AG04450 (cell line): Measurements from ENCODE around the gene GRIP1. TPM values are rescaled to one million over a fixed set of nuclear protein-coding genes. Genes with fewer than 3 reads are reported as not detected.

ENCODE experiments used
- CTCF ChIA-PET: fragments of 300-600, 350-600 bp; formaldehyde crosslinking; extraction: SDS; loops from one replicate; lab custom pipeline; 2022; ENCODE audit warnings: antibody characterized with exemption, inconsistent platforms; lab: Charles Lee
- POLR2A ChIA-PET: fragments of 350-600 bp; formaldehyde crosslinking; extraction: SDS; loops from one replicate; lab custom pipeline; 2021; ENCODE audit warnings: antibody characterized with exemption, inconsistent platforms; lab: Yijun Ruan, JAX
- DNase-seq: peaks from one replicate; pipeline ENCODE4 v3.0.0-alpha.2; 2011; ENCODE audit warnings: low read depth, low spot score
- H3K27ac ChIP-seq: one replicate; pipeline ENCODE4 v1.5.1; 2012; ENCODE audit warnings: low read depth, low read length, control low read depth
- H3K27me3 ChIP-seq: one replicate; pipeline ENCODE4 v1.6.0; 2012; ENCODE audit warnings: low read length; ENCODE audit not compliant: control insufficient read depth, insufficient read depth
- H3K4me3 ChIP-seq: 2 replicates; pipeline ENCODE4 v1.5.1; 2011; ENCODE audit warnings: mild to moderate bottlenecking, low read depth, low read length, control low read depth
- H3K9me3 ChIP-seq: 2 replicates; pipeline ENCODE4 v1.5.1; 2012; ENCODE audit warnings: low read length; ENCODE audit not compliant: control insufficient read depth, insufficient read depth
- polyA plus RNA-seq: library from polyadenylated mRNA; depleted of rRNA; stranded (reverse); fragments of >200 nt; gene quantifications from 2 replicates; pipeline ENCODE4 v1.2.3, GENCODE V29; 2011
- TF ChIP-seq, protein P1 (sequence below): IDR thresholded peaks from 2 replicates; pipeline ENCODE4 v1.5.1; 2011; ENCODE audit warnings: low read depth, low read length, control low read depth, inconsistent platforms

The GRIP1 gene
- polyA plus RNA-seq, 1 experiment: not detected

DNA sequence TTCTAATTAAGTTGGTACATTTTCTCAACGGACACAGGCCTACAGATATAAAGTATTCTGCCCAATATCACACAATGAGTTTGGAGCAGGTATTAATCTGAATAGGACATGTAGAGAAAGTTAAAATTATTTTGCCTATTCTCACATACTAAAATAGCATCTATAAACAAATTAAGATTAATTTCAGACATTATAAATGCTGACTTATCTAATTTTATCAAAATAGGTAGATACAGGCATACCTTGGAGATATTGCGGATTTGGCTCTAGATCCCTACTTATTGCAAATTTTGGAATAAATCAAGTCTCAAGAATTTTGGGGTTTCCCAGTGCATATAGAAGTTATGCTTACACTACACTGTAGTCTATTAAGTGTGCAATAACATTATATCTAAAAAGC is 41.0 kb upstream of the GRIP1 start:
- ChIA-PET CTCF (no interaction called here), POLR2A (no interaction called here)
- Histone ChIP-seq H3K9me3 (no peaks in the 10 kb centered on the region), H3K27ac (no peak overlapping the region), H3K4me3 (no peak overlapping the region), H3K27me3 (no peaks in the 10 kb centered on the region)
- TF ChIP-seq, protein P1, sequence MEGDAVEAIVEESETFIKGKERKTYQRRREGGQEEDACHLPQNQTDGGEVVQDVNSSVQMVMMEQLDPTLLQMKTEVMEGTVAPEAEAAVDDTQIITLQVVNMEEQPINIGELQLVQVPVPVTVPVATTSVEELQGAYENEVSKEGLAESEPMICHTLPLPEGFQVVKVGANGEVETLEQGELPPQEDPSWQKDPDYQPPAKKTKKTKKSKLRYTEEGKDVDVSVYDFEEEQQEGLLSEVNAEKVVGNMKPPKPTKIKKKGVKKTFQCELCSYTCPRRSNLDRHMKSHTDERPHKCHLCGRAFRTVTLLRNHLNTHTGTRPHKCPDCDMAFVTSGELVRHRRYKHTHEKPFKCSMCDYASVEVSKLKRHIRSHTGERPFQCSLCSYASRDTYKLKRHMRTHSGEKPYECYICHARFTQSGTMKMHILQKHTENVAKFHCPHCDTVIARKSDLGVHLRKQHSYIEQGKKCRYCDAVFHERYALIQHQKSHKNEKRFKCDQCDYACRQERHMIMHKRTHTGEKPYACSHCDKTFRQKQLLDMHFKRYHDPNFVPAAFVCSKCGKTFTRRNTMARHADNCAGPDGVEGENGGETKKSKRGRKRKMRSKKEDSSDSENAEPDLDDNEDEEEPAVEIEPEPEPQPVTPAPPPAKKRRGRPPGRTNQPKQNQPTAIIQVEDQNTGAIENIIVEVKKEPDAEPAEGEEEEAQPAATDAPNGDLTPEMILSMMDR: no peak
- DNase-seq: no peak

DNA sequence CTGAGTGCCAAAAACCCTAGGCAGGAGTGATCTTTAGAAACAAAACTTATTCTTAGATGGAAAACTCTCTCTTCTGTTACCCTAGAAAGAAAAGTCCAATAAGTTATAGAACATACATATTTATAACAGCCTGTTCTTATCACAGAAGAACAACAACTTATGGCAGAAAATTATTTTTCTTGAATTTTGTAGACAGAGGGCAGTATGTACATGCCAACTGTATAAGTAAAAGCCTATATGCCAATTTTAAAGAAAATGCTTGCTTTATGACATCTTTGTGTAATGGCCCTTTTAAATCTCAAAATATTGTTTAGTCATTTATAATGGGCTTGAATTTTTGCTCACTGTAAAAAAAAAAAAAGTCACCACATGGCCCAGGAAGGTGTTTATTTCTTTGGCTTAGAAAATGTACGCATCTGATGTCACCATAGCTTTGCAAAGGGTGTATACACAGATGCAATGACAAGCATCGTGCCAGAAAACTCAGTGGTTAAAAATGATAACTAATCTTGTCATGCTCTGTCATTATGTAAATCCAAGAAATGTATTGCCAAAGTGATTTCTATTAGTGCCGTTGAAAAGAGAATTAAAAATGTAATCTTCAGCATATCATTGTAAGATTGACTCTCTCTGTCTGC is 38.3 kb upstream of the GRIP1 start:
- Histone ChIP-seq H3K27ac (no peak overlapping the region), H3K4me3 (no peak overlapping the region), H3K9me3 (no peaks in the 10 kb centered on the region), H3K27me3 (no peaks in the 10 kb centered on the region)
- TF ChIP-seq, protein P1: no peak
- ChIA-PET POLR2A (no interaction called here), CTCF (no interaction called here)
- no peak for DNase-seq

DNA sequence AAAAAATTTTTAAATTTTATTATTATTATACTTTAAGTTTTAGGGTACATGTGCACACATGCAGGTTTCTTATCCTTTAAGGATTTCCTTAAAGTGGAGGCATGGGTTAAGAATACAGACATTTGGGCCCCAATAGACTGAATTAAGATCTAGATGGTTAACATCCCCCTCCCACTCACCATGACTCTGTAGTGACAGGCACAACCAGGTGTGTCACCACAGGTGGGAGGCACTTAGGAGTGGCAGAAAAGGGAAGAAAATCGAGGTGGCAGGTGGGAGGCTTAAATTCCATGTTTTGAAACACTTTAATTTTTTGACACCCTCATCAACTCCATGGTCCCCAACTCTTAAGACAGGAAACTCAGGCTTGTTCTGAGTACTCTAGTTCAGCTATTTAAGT is 37.6 kb upstream of the GRIP1 start:
- no peak overlapping the region for H3K27ac ChIP-seq
- CTCF ChIA-PET: interaction anchor here (0.7 kb wide), 1 partner anchor 141 kb away, joined by 4 read pairs; no protein-coding TSS in a partner anchor
- no peak for DNase-seq
- H3K4me3 ChIP-seq: no peak overlapping the region
- POLR2A ChIA-PET: no interaction called here
- H3K9me3 ChIP-seq: no peaks in the 10 kb centered on the region
- no peaks in the 10 kb centered on the region for H3K27me3 ChIP-seq
- TF ChIP-seq, protein P1: no peak

DNA sequence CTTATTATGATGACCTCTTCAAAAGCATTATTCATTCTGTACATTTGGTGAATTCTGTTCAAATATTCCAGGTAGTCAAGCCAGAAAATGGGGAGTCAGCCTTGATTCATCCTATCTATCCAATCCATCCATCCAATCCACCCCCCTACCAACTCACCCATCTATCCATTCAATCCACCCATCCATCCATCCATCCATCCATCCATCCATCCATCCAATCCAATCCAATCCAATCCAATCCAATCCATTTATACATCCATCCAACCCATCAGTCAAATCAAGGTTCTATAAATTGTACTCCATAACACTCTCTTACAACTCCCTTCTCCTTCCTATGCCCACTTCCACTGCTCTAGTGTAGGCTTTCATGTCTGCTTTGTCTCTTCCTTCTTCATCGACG is 35.8 kb upstream of the GRIP1 start:
- no peaks in the 10 kb centered on the region for H3K9me3 ChIP-seq
- DNase-seq: no peak
- ChIA-PET POLR2A (no interaction called here), CTCF (no interaction called here)
- no peak overlapping the region for H3K4me3 ChIP-seq
- TF ChIP-seq, protein P1: no peak
- H3K27ac ChIP-seq: no peak overlapping the region
- H3K27me3 ChIP-seq: no peaks in the 10 kb centered on the region

DNA sequence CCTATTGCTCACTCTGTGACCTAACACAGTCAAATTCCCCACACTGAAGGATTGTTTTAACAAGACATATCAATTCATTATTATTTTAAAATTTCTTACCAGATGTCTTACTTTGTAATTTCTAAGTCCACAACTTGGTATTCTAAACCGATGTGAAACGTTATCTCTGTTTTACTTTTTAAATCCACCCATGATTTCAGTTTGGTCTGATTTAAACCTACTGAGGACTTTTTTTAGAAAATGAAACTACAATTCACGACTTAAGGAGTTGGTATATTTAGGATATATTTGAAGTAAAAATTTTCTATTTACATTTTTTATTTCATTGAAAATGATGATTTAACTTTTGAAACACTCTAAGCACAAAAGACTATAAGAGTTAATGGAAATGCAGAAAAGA is 35.1 kb upstream of the GRIP1 start:
- no peak overlapping the region for H3K4me3 ChIP-seq
- ChIA-PET POLR2A (no interaction called here), CTCF (no interaction called here)
- H3K27ac ChIP-seq: no peak overlapping the region
- no peak for DNase-seq
- H3K9me3 ChIP-seq: no peaks in the 10 kb centered on the region
- no peaks in the 10 kb centered on the region for H3K27me3 ChIP-seq
- TF ChIP-seq, protein P1: no peak
